NCI-H345 (cell line): ENCODE measurements around the gene MBOAT2.
"Not testable (repeated sequence)": the region's sequence is repeated elsewhere in the genome, so short reads cannot be mapped to it uniquely, and the experiment has no call there.

ENCODE experiments used
- DNase-seq: peaks from one replicate; lab custom pipeline; 2025; lab: John Stamatoyannopoulos, UW

Gene MBOAT2

DNA sequence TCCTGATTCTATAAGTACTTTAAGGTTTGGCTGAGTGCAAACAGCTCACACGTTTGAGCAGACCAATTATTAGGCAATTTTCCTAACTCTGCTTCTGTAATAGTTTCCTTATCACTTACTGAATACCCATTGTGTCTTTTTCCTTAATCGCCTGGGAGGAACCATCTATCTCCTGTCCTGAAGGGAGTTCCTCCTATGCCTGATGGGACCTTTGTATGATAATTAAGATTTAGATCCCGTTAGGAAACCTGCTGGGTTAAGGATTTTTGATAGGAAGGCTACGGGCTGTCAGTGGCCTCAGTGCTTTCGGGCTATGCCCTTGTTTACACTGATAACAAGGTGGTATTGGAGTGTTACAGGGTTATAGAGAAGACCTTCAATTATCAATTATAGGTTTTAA, 106.8 kb downstream of the MBOAT2 start:
- not testable (repeated sequence) for DNase-seq

DNA sequence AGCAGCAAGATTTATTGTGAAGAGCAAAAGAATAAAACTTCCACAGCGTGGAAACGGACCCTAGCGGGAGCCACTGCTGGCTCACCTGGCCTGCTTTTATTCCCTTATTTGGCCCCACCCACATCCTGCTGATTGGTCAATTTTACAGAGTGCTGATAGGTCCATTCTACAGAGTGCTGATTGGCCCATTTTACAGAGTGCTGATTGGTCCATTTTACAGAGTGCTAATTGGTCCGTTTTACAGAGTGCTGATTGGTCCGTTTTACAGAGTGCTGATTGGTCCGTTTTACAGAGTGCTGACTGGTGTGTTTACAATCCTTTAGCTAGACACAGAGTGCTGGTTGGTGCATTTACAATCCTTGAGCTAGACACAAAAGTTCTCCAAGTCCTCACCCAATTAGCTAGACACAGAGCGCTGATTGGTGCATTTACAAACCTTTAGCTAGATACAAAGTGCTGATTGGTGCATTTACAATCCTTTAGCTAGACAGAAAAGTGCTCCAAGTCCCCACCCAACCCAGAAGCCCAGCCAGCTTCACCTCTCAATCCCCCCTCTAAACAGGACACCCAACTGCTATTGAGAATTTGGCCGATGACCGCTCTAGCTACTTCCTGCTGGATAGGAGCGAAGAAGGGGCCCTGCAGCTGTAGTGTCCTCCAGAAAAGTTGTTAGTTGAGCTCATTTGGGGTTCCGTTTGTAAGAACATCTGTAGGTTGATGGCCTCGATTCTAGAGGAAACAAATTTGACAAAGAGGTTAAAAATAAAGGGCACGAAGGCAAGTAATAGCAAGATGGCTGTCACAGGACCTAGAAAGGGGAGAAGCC, 108.2 kb downstream of the MBOAT2 start:
- not testable (repeated sequence) for DNase-seq

GRCh38 chr2:8893978-8894820, 109.3 kb downstream of the MBOAT2 start:
- DNase-seq, result peak; percentile 87

DNA sequence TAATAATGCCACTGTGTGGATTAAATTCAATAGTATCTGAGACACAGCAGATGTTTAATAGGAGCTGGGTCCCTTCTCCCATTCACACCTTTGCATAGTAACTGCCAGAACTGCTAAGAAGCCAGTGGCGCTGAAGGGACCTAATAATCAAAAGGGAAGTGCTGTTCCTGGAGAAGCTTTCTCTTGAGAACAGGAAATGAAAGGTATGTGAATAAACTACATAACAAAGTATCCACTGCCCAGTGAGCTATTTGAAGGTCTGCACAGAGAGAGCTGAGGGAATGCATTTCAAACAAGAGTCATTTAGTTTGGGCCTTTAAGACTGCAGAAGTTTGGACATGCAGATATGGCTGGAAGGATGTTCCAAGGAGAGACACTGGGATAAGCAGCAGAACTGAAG, 110.0 kb downstream of the MBOAT2 start:
- DNase-seq, result no peak

- DNase-seq, result no peak
Measured at GRCh38 chr2:8892111-8892510, 111.4 kb downstream of the MBOAT2 start.

GRCh38 chr2:8889978-8890377, 113.5 kb downstream of the MBOAT2 start:
- no peak for DNase-seq

DNA sequence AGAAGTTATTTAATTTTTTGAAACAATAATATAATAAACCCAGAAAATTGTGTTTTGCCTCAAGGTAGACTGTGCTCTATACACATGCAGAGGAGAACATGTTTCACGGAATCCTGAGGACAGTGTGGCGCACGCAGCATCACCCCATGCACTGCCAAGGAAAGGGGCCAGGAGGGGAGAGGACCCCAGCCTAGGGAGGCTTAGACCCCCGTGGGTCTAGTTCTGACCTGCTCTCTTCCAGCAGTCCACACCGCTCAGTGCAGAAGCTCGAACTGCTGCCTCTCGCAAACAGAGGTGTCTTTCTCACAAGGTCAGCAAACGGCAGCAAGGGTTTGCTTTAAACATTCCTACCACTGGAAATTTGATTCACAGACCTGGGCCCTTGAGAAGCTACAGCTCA, 114.5 kb downstream of the MBOAT2 start:
- DNase-seq, result no peak

DNA sequence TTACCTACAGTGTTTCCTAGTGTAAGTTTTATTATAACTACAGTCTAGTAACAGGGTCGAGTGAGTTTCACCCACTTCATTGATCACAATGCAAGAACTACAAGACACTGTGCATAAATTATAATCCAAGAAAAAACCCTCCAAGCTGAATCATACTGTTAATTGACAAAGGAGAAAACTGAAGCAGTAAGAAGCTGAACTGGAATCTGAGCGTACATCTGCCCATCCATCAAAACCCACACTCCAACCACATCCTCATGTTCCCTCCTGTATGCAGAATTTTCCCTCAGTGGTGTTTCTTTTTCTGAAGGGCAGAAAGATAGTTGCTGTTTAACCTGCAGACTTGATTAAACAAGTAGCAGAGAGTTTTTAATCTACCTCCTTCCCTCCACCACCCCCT, 116.6 kb downstream of the MBOAT2 start:
- DNase-seq, result no peak

GRCh38 chr2:8886202-8886518, 117.3 kb downstream of the MBOAT2 start:
- DNase-seq, result no peak

DNA sequence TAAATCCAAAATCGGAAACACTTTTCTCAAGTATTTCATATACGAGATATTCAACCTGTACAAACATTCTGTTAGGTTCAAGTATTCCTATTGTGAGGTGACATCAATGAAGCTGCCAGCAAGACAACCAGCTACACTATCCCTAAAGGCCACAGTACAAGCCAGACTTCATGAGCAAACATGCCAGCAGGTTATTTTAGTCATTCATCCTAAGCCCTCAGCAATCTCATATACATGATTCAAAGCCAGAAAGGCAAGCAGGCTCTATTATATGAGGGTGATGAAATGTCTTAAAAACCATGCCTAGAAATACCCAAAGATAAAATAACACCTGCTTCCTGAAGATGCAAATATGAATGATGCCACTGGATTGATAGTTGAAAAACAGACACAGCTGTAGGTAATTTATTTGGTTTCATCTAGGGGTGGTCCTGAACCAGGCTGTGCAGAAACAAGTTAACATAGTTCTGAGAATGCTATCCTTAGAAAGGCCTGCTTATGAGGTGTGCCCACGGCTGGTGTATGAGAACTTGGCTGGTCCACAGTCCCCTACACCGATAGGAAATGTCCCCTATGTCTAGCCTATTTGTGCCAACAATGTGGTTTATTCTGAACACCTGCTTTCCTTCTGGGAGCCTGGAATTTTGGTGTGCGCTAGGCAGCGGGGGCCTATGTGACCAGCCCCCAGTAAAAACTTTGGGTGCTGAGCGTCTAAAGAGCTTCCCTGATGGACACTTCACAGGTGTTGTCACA, 117.9 kb downstream of the MBOAT2 start:
- DNase-seq, result no peak

- DNase-seq, result no peak
Measured at GRCh38 chr2:8884812-8885211, 118.7 kb downstream of the MBOAT2 start.

DNA sequence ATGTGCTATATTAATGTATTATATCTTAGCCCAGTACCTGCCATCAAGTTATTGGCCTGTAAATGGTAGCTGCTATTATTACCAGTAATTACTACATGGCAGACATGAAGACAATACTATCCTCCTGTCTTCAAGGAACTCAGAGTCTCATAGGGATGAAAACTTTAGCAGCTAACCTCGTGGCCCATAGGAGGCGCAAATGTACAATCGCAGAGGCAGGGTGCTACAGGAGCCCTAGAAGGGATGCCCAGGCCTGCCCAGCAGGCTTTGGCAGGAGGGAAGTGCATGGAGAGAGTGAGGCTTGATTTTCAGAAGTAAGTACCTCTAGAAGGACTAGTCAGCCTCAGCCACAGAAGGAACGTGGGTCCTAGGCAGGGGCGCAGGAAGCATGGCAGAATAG, 121.4 kb downstream of the MBOAT2 start:
- DNase-seq, result no peak

- no peak for DNase-seq
Measured at GRCh38 chr2:8877894-8878293, 125.6 kb downstream of the MBOAT2 start.

- DNase-seq, result no peak
Measured at GRCh38 chr2:8877332-8877731, 126.2 kb downstream of the MBOAT2 start.

- DNase-seq, result no peak
Measured at GRCh38 chr2:8876628-8877027, 126.9 kb downstream of the MBOAT2 start.

DNA sequence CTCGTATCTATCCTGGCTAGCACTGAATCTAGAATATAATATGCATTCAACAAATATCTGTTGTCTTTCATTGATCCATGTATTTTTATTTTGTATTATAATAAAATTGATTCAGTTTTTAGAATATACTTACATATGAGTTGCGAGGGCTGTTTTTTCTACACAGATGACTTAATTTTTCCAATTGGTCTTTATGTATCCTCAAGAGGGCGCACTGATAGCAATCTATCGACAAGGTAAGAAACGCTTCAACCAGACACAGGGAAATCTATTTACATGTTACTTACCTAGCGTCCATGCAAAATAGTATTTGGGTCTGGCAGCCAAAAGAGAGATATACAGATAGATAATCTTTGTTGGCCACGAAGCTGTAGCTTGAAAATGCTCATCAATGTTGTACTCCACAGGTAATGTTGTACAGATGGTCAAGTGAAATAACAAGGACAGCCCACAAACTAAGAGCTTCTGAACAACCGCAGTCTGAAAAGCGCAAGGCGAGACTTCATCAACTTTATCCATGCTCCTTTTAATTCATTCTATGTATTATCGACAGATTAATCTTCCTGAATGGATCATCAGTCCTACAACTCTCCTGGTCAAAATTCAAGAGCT, 130.6 kb downstream of the MBOAT2 start:
- DNase-seq, result peak; percentile 78

DNA sequence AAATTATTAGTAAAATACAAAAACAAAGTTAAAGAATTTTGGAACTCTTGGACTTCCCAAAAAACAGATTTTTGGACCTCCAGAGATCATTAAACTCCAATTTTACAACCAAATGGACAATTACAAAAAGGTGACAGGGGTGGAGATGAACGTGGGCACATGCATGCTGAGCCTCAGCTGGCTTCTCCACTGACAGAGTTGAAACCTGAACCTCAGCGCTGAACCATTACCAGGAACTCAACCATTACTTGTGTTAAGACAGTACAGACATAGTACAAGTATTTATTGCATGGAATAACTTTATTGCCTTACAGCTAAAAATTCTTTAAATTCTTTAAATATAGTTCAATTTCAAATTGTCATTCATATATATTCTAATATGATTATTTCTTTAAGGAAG, 133.0 kb downstream of the MBOAT2 start:
- DNase-seq, result no peak

GRCh38 chr2:8867363-8867762, 136.1 kb downstream of the MBOAT2 start:
- no peak for DNase-seq

DNA sequence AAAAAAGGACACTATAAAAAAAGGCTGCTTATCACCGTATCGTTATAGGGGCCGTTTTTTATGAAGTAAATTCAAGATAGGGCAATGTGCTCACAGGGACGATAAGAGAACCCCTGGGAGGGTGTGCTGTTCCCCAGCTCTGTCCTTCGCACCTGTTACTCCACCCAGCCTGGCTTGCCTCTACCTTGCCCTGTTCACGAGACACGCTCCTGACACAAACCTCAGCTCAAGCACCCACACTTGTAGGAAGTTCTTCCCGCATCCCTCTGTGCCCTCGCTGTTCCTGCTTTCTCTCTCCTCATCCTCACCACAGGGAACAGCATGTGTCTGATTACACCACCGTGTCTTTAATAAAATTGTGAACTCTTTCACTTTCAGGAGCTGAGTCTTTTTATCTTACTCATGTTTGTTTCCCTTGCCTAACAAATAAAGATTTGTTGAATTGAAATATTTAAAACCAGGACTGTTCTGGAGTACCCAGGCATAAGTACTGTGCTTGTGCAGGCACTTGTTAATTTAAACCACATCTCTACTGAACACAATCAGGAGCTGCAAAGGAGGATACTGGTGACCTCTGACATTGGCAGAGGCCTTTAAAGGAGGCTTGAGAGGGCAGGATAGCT, 140.0 kb downstream of the MBOAT2 start:
- no peak for DNase-seq

DNA sequence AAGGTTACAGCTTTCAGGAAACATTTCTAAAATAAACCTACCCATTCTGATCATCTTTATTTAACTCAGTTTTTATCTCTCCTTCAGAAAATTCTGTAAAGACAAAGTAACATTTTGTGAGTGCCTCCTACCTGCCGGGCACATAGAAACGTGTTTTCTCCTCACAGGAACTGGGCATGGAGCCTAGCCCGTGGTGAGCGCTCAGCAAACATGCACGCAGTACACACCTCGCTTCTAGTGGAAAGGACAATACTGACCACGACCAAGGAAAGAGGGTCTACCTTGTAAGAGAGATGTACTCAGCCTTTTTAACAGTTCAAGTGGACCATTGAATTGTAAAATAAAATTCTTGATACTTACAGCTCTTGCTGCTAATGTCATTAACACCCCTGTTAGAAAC, 141.3 kb downstream of the MBOAT2 start:
- no peak for DNase-seq

- DNase-seq, result no peak
Measured at GRCh38 chr2:8861797-8862196, 141.7 kb downstream of the MBOAT2 start.

DNA sequence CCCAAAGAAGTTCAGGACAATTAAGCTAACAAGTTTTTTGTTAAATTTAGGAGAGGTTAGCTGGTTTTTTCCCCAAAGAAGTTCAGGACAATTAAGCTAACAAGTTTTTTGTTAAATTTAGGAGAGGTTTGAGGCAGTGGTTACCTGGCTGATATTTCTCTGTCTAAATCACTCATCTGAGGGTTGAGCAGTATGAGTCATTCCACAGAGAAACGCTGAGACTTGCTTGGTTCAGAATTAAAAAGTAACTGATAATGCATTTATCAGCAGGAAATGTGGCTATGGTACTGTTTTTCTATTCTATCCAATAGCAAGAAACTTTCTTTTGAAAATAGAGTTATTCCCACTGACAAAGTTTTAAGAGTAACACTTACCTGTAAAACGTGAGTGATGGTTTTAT, 143.2 kb downstream of the MBOAT2 start:
- DNase-seq, result no peak
